Measurements from ENCODE around the gene SLC12A6. TPM values are rescaled to one million over a fixed set of nuclear protein-coding genes. Genes with fewer than 3 reads are reported as not detected.

Gene SLC12A6
- total RNA-seq, 1 experiment from 2014 or later: 8.9 TPM

DNA sequence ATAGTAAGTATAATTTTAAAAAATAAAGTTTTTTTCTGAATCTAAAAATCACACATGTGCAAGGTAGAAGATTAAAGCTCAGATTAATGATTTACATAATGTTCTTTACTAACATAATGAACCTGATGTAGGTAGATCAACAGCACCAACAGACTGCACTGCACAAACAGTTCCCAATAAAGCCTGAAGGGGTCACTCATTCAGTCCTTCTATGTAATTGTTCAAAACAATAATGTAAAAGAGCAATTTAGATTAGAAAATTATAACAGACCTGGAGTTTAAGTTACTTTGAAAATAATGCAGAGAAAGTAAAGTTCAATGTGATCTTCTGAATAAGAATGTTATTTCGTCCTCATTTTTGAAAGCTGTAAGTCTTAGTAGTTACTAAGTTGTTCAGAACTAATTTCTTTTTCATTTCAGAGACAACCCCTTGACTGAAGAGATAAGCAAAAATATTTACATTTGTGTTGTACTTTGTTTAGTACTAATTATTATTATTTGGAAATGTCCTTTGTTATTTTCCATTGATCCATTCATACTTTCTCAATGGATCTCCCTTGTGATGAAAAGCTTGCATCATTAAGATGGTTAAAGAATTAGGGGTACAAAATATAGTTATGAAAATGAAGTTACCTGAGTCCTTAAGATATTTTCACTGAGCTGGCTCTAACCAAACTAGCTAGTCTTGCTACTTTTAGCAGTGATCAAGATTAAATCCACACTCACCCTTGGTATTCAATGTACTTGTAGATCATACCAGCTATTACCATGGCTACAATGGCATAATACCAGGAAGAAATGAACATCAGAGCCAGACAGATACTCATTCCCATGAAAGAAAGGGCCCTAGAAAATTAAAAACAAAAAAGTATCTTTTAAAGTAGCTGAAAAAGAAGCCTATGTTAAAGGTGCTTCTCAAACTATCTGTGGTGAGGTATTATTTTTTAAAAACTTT lies 95.9 kb downstream of the SLC12A6 start:
- Mint-ChIP-seq H3K4me1 (ENCODE audit: low read depth, unreplicated experiment) (no peaks in the 10 kb centered on the region), H3K9me3 (ENCODE audit: unreplicated experiment) (no peaks in the 10 kb centered on the region), H3K4me3 (ENCODE audit: unreplicated experiment) (no peak overlapping the region), H3K36me3 (ENCODE audit: insufficient read depth, unreplicated experiment) (no peaks in the 10 kb centered on the region), H3K27ac (ENCODE audit: unreplicated experiment) (no peak overlapping the region), H3K27me3 (ENCODE audit: insufficient read depth, unreplicated experiment) (no peaks in the 10 kb centered on the region)
- Histone ChIP-seq H3K4me1 (0 out of 2 replicates have a peak, but pooled peaks cover 5% of the 10 kb centered on the region), H3K9me3 (no peaks in the 10 kb centered on the region; the same call in 1 of the 2 replicates), H3K36me3 (ENCODE audit: control insufficient read depth, insufficient read depth, low read length) (no peaks in the 10 kb centered on the region), H3K4me3 (ENCODE audit: low read depth, low read length) (no peak overlapping the region), H3K27me3 (replicated peaks; ENCODE audit: control insufficient read depth, insufficient read depth, low read length) (no peaks in the 10 kb centered on the region)
- peak; percentile 58 to 62 for TF ChIP-seq CTCF (IDR thresholded peaks at IDR 0.05; ENCODE audit: insufficient read depth in 1 of 2, low read depth in 1 of 2, low read length in 1 of 2, severe bottlenecking in 1 of 2, unreplicated experiment in 1 of 2)
- peak in 1 of 2 experiments; percentile 16 for DNase-seq
- BruUV-seq (replicated peaks): no TSS peak
- CTCF ChIA-PET: interaction anchor here (1.0 kb wide), 1 partner anchor 126 kb away, joined by 5 read pairs; the partner anchor contains the start of gene LPCAT4
- intact Hi-C loops (cut with micrococcal nuclease; ENCODE audit: unreplicated experiment): loop anchor here (1.0 kb wide), 2 partner anchors 102 to 126 kb away; partner anchors contain the start of genes LPCAT4, NOP10 and NUTM1
- POLR2A ChIA-PET: no interaction called here

DNA sequence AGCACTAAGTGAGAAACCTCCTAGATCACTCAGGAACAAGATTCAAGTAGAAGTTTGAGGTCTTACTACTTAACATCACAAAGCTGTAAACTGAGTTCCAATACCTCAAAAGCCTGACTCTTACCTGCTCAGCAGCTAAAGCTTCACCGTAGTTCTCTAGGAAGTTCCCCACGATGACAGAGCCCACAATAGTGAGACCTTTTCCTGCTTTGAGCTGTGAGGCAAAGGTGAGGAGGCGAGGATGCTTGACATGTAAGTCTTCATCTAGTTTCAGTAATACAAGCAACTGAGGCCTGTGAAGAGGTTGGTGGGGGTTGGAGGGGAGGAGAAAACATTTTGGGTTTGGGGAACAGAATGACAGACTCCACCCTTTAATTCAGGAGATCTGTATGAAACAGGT lies 97.0 kb downstream of the SLC12A6 start:
- 0 out of 2 replicates have a peak, but pooled peaks cover 5% of the 10 kb centered on the region for H3K4me1 ChIP-seq
- Mint-ChIP-seq H3K27me3 (ENCODE audit: insufficient read depth, unreplicated experiment) (no peaks in the 10 kb centered on the region), H3K9me3 (ENCODE audit: unreplicated experiment) (no peaks in the 10 kb centered on the region), H3K4me3 (ENCODE audit: unreplicated experiment) (no peak overlapping the region), H3K36me3 (ENCODE audit: insufficient read depth, unreplicated experiment) (no peaks in the 10 kb centered on the region), H3K4me1 (ENCODE audit: low read depth, unreplicated experiment) (no peaks in the 10 kb centered on the region), H3K27ac (ENCODE audit: unreplicated experiment) (no peak overlapping the region)
- no peaks in the 10 kb centered on the region for H3K27me3 ChIP-seq (replicated peaks; ENCODE audit: control insufficient read depth, insufficient read depth, low read length)
- CTCF ChIA-PET: interaction anchor here (1.0 kb wide), 1 partner anchor 127 kb away, joined by 5 read pairs; the partner anchor contains the start of gene LPCAT4
- no peak for DNase-seq
- TF ChIP-seq CTCF (IDR thresholded peaks at IDR 0.05; ENCODE audit: insufficient read depth in 1 of 2, low read depth in 1 of 2, low read length in 1 of 2, severe bottlenecking in 1 of 2, unreplicated experiment in 1 of 2): no peak
- H3K36me3 ChIP-seq (ENCODE audit: control insufficient read depth, insufficient read depth, low read length): no peaks in the 10 kb centered on the region
- BruUV-seq (replicated peaks): no TSS peak
- POLR2A ChIA-PET: no interaction called here
- intact Hi-C loops (cut with micrococcal nuclease; ENCODE audit: unreplicated experiment): no loop called here
- no peak overlapping the region for H3K4me3 ChIP-seq (ENCODE audit: low read depth, low read length)
- H3K9me3 ChIP-seq: no peaks in the 10 kb centered on the region; the same call in 1 of the 2 replicates

GRCh38 chr15:34239151-34239808 lies 98.3 kb downstream of the SLC12A6 start:
- no peak overlapping the region for H3K4me3 ChIP-seq (ENCODE audit: low read depth, low read length)
- intact Hi-C loops (cut with micrococcal nuclease; ENCODE audit: unreplicated experiment): no loop called here
- H3K27me3 Mint-ChIP-seq (ENCODE audit: insufficient read depth, unreplicated experiment): no peaks in the 10 kb centered on the region
- ChIA-PET POLR2A (no interaction called here), CTCF (no interaction called here)
- no peaks in the 10 kb centered on the region for H3K9me3 Mint-ChIP-seq (ENCODE audit: unreplicated experiment)
- H3K36me3 Mint-ChIP-seq (ENCODE audit: insufficient read depth, unreplicated experiment): no peaks in the 10 kb centered on the region
- H3K9me3 ChIP-seq: no peaks in the 10 kb centered on the region; the same call in 1 of the 2 replicates
- BruUV-seq (replicated peaks): no TSS peak
- 0 out of 2 replicates have a peak, but pooled peaks cover 5% of the 10 kb centered on the region for H3K4me1 ChIP-seq
- no peak overlapping the region for H3K27ac Mint-ChIP-seq (ENCODE audit: unreplicated experiment)
- H3K27me3 ChIP-seq (replicated peaks; ENCODE audit: control insufficient read depth, insufficient read depth, low read length): no peaks in the 10 kb centered on the region
- no peak overlapping the region for H3K4me3 Mint-ChIP-seq (ENCODE audit: unreplicated experiment)
- H3K36me3 ChIP-seq (ENCODE audit: control insufficient read depth, insufficient read depth, low read length): no peaks in the 10 kb centered on the region
- no peak for DNase-seq
- no peaks in the 10 kb centered on the region for H3K4me1 Mint-ChIP-seq (ENCODE audit: low read depth, unreplicated experiment)
- TF ChIP-seq CTCF (IDR thresholded peaks at IDR 0.05; ENCODE audit: insufficient read depth in 1 of 2, low read depth in 1 of 2, low read length in 1 of 2, severe bottlenecking in 1 of 2, unreplicated experiment in 1 of 2): no peak

All from Caco-2 (cell line).